GM13977 (cell line): ENCODE data around the gene ITIH3.

ENCODE experiments used
- DNase-seq: peaks from one replicate; pipeline ENCODE4 v3.0.0; 2012; ENCODE audit warnings: low spot score
- in situ Hi-C: fragments of 300-500 bp; cut with MboI; formaldehyde crosslinking; loops from one replicate; pipeline ENCODE4 v1.12.0; 2022; ENCODE audit warnings: low sequenced_read_pairs, low pct_unique_long_range_greater_than_20kb, mixed read lengths, inconsistent platforms; ENCODE audit not compliant: unreplicated experiment
- TF ChIP-seq, protein P1 (sequence below): IDR thresholded peaks from 2 replicates; pipeline ENCODE4 v1.5.1; 2012; ENCODE audit warnings: mild to moderate bottlenecking, control low read depth; ENCODE audit not compliant: insufficient read depth; ENCODE audit errors: extremely low read depth, missing control alignments

The ITIH3 gene

DNA sequence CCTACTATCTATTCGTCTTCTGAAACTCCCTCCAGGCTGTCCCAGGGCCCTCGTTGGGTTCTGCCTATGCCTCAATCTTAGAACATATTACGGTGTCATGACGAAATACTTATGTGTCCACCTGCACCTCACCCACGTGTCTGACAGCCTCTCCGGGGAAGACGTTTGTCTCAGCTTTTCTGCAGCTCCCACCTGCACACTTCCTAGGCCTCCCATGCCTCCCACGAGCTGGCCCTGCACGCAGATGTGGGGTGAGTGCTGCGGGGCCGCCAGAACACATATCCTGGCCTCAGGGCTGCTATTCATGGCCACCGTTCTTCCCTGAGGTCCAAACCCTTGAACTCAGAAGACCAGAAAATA is 47.4 kb downstream of the ITIH3 start:
- TF ChIP-seq, protein P1, sequence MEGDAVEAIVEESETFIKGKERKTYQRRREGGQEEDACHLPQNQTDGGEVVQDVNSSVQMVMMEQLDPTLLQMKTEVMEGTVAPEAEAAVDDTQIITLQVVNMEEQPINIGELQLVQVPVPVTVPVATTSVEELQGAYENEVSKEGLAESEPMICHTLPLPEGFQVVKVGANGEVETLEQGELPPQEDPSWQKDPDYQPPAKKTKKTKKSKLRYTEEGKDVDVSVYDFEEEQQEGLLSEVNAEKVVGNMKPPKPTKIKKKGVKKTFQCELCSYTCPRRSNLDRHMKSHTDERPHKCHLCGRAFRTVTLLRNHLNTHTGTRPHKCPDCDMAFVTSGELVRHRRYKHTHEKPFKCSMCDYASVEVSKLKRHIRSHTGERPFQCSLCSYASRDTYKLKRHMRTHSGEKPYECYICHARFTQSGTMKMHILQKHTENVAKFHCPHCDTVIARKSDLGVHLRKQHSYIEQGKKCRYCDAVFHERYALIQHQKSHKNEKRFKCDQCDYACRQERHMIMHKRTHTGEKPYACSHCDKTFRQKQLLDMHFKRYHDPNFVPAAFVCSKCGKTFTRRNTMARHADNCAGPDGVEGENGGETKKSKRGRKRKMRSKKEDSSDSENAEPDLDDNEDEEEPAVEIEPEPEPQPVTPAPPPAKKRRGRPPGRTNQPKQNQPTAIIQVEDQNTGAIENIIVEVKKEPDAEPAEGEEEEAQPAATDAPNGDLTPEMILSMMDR = no peak
- no peak for DNase-seq
- in situ Hi-C loops = no loop called here

DNA sequence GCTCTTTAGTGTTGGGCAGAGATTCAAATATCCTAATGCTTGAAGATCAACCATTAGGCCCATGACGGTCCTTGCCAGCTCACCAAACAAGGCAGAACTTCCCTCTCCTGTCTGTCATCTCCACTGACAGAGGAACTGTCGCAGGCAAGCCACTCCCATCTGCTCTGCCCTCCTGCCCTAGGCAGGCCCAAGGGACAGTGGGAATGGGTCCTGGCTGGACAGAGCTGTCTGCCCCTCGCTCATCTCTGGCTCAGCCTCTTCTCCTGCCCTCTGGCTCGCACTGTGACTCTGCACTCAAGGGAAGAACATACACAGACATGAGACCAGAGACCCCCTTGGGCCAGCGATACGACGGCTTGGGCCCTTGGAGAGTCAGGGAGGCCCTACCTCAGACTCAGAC is 47.8 kb downstream of the ITIH3 start:
- TF ChIP-seq, protein P1 = no peak
- in situ Hi-C loops = no loop called here
- no peak for DNase-seq

DNA sequence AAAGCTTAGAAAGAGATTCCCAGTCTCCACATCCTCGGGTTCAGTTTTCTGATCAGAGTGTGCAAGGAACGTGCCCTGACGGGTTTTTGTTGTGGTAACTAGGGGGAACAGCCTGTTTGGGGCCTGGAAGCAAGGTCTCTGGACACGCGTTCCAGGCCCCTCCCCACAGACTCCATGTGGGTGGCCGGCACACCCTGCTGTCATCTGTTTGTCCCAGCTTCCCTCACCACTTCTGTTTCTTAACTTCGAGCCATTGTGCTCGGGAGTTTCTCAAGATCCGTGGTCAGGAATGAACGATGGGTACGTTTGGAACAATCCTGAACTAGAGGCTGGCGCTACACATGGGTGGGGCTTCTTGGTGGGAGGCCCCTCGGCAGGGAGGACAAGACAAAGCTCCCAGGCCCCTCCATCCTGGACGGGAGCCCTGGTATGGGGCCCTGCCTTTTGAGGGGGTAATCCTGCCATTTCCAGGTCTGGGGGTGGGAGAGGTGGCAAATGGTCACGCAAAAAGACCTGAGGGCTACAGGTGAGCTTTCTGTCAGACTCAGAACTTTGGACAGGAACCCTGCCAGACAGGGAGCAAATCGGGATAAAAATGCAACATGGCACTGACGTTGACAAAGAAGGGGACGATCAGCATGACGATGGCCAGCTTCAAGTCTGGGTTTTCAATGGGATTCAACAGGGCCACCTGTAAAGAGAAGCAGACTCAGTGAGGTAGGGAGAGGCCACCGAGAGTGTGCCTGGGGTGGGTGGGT is 48.7 kb downstream of the ITIH3 start:
- TF ChIP-seq, protein P1 = no peak
- no peak for DNase-seq
- in situ Hi-C loops = no loop called here

DNA sequence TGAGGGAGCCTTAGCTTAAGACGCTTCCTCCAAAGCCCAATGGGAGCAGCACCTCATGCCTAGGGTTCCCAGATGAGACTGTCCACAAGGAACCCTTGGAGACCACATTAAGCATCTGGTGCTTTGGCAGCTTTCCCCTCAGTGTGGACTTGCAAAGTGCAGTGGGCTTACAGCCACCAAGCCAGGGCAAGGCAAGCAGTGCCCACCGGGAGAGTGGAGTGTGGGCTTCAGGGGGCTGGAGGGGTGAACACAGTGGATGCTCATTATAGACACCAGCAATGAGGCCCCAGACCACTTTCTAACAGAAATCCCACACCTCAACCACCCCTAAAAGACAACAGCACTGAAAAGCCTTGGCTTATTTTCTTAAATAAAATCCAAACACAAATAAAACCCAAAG is 49.3 kb downstream of the ITIH3 start:
- DNase-seq = no peak
- in situ Hi-C loops = no loop called here
- TF ChIP-seq, protein P1 = no peak

DNA sequence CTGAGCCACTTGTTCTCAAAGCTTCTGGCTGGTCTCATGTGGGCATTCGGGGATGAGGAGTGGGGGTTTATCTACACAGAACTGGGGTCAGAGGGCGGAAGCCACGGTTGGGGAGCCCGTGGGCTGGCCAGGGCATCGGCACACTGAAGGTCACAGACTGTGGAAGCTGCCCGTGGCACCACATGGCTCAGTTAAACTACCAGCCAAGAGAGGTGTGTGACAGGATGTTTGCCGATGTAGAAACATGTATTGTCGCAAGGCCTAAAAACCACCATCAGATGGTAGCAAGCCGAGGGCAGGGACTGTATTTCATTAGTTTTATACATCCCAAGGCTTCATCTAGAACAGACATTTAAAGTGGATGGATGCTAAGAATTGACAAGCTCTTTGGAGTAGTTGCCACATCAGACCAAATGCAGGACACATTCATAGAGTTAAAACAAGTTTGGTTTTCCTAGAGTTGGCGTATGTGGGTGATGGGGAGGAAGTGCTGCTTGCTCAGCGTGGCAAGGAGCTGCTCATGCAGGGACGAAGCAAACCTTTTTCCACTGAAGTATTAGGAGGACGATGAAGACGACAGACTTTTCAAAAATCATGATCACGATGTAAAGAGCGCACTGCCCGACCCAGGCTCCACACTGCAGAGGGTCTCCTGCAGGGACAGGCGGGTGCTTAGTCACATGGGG is 49.8 kb downstream of the ITIH3 start:
- TF ChIP-seq, protein P1 = no peak
- in situ Hi-C loops = no loop called here
- no peak for DNase-seq

DNA sequence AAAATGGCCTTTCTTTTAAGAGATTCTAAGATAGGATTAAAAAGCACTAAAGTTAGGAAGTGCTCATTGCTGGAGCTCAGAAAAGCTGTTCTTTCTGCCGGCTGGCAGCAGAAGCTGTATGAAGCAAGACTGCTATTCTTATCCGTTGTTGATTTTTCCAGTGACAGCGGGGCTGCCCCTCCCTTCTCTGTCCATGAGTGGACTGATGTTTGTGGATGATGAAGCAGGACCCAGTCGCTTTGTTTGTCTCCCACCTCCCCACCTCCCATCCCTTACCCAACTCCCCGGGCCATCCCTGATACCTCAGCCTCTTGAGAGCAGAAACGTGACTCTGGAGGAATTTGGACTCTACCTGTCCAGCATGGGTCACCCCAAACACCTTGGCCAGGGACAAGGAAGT is 50.6 kb downstream of the ITIH3 start:
- in situ Hi-C loops = no loop called here
- TF ChIP-seq, protein P1 = no peak
- DNase-seq = no peak
